Ishikawa (cell line): ENCODE measurements around the gene JPH2.

ENCODE experiments used
- CREB1 ChIP-seq: IDR thresholded peaks from 2 replicates; pipeline ENCODE4 v1.6.1; 2012; ENCODE audit warnings: low read depth
- RAD21 ChIP-seq: IDR thresholded peaks from 2 replicates; pipeline ENCODE4 v1.6.1; 2012; ENCODE audit warnings: low read depth
- REST ChIP-seq: IDR thresholded peaks from 2 replicates; pipeline ENCODE4 v1.6.1; 2012; ENCODE audit warnings: low read depth, mild to moderate bottlenecking
- USF1 ChIP-seq: IDR thresholded peaks from 2 replicates; pipeline ENCODE4 v1.6.1; 2012
- YY1 ChIP-seq: IDR thresholded peaks from 2 replicates; pipeline ENCODE4 v1.6.1; 2012; ENCODE audit warnings: low read depth

DNA sequence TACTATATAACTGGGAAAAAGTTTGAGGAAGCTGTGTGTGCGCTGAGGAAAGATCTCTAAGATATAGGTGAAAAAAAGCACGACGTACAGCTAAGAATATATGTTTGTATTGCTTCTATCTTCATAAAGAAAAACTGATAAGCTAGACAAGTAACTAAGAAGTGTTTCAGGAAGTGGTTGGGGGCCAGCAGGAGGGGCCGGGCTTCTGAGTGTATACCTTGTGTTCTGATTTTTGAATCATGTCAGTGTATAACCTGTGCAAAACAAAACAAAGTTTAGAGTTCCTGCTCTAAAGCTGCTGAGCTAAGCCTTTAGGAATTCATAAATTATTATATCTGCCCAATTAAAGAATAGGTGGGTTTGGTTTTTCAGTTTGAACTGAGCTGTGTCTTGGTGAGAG is 31.5 kb upstream of the JPH2 start:
- no peak for TF ChIP-seq REST
- no peak for TF ChIP-seq CREB1
- TF ChIP-seq RAD21, result no peak
- no peak for TF ChIP-seq USF1
- no peak for TF ChIP-seq YY1
